Activated naive CD4-positive, alpha-beta T cell treated with anti-CD3 and anti-CD28 coated beads for 36 hours (primary cell): Measurements from ENCODE around the gene MYO3A. TPM values are rescaled to one million over a fixed set of nuclear protein-coding genes. Genes with fewer than 3 reads are reported as not detected.
"Not testable (repeated sequence)": the region's sequence is repeated elsewhere in the genome, so short reads cannot be mapped to it uniquely, and the experiment has no call there.

Source experiments
- CTCF ChIA-PET: fragments of 350-600 bp; sonication (Branson Sonifier 250); formaldehyde crosslinking; loops from one replicate; lab custom pipeline; 2021; ENCODE audit warnings: antibody characterized with exemption; lab: Charles Lee
- DNase-seq: peaks from one replicate; pipeline ENCODE4 v3.0.0-alpha.2; 2020
- H3K27ac Mint-ChIP-seq: one replicate; pipeline ENCODE4 v1.8.0; 2021; ENCODE audit warnings: mild to moderate bottlenecking, mixed read lengths
- H3K27me3 Mint-ChIP-seq: one replicate; pipeline ENCODE4 v1.8.0; 2021; ENCODE audit warnings: low read depth, mixed read lengths
- H3K36me3 Mint-ChIP-seq: one replicate; pipeline ENCODE4 v1.8.0; 2021; ENCODE audit warnings: low read depth, mixed read lengths
- H3K4me1 Mint-ChIP-seq: one replicate; pipeline ENCODE4 v1.8.0; 2021; ENCODE audit warnings: low read depth, mixed read lengths
- H3K4me3 Mint-ChIP-seq: one replicate; pipeline ENCODE4 v1.8.0; 2021; ENCODE audit warnings: mild to moderate bottlenecking, moderate library complexity, mixed read lengths
- H3K9me3 Mint-ChIP-seq: one replicate; pipeline ENCODE4 v1.8.0; 2021; ENCODE audit warnings: mixed read lengths
- intact Hi-C: fragments of 100-400 bp; cut with micrococcal nuclease; formaldehyde crosslinking; loops from one replicate; pipeline ENCODE4 v1.15.1; 2023
- total RNA-seq, 2 experiments: library from RNA; stranded (reverse); gene quantifications; one replicate each; pipeline ENCODE4 v1.2.3, GENCODE V29; 2021

MYO3A gene
- total RNA-seq, 2 experiments from 2014 or later, result not detected

- CTCF ChIA-PET, result no interaction called here
- Mint-ChIP-seq H3K9me3 (peaks cover 1% of the 10 kb centered on the region), H3K4me3 (no peak overlapping the region), H3K27me3 (no peaks in the 10 kb centered on the region), H3K27ac (no peak overlapping the region), H3K4me1 (no peaks in the 10 kb centered on the region), H3K36me3 (no peaks in the 10 kb centered on the region)
- intact Hi-C loops, result no loop called here
- DNase-seq, result no peak
Observed at GRCh38 chr10:25989951-25990350, 55.9 kb downstream of the MYO3A start.

- H3K27me3 Mint-ChIP-seq, result peaks cover 8% of the 10 kb centered on the region
- no peaks in the 10 kb centered on the region for H3K9me3 Mint-ChIP-seq
- DNase-seq, result no peak
- no peak overlapping the region for H3K4me3 Mint-ChIP-seq
- CTCF ChIA-PET, result interaction anchor here (0.8 kb wide), 1 partner anchor 123 kb away, joined by 3 read pairs; no protein-coding TSS in a partner anchor
- H3K36me3 Mint-ChIP-seq, result no peaks in the 10 kb centered on the region
- H3K4me1 Mint-ChIP-seq, result no peaks in the 10 kb centered on the region
- no peak overlapping the region for H3K27ac Mint-ChIP-seq
- intact Hi-C loops, result no loop called here
Observed at GRCh38 chr10:25999295-25999981, 65.4 kb downstream of the MYO3A start.

GRCh38 chr10:26000971-26001370, 66.9 kb downstream of the MYO3A start:
- CTCF ChIA-PET, result no interaction called here
- Mint-ChIP-seq H3K9me3 (no peaks in the 10 kb centered on the region), H3K36me3 (no peaks in the 10 kb centered on the region), H3K4me3 (no peak overlapping the region), H3K27ac (no peak overlapping the region), H3K4me1 (no peaks in the 10 kb centered on the region), H3K27me3 (peaks cover 8% of the 10 kb centered on the region)
- no peak for DNase-seq
- intact Hi-C loops, result no loop called here

- not testable (repeated sequence) for H3K27ac Mint-ChIP-seq, DNase-seq, H3K36me3 Mint-ChIP-seq
Observed at GRCh38 chr10:26002466-26002865, 68.4 kb downstream of the MYO3A start.

GRCh38 chr10:26015092-26015491, 81.1 kb downstream of the MYO3A start:
- no peak overlapping the region for H3K27ac Mint-ChIP-seq
- H3K27me3 Mint-ChIP-seq, result peaks cover 2% of the 10 kb centered on the region
- intact Hi-C loops, result no loop called here
- H3K4me1 Mint-ChIP-seq, result no peaks in the 10 kb centered on the region
- H3K36me3 Mint-ChIP-seq, result no peaks in the 10 kb centered on the region
- H3K9me3 Mint-ChIP-seq, result peaks cover 6% of the 10 kb centered on the region
- H3K4me3 Mint-ChIP-seq, result no peak overlapping the region
- CTCF ChIA-PET, result no interaction called here
- DNase-seq, result no peak

More at GRCh38 chr10:26002466-26002865, 68.4 kb downstream of the MYO3A start:
- H3K4me1 Mint-ChIP-seq, CTCF ChIA-PET, H3K4me3 Mint-ChIP-seq, intact Hi-C loops, H3K27me3 Mint-ChIP-seq, H3K9me3 Mint-ChIP-seq: not testable (repeated sequence)

GRCh38 chr10:26022831-26023230, 88.8 kb downstream of the MYO3A start:
- H3K27ac Mint-ChIP-seq, result no peak overlapping the region
- no peak overlapping the region for H3K4me3 Mint-ChIP-seq
- intact Hi-C loops, result no loop called here
- peaks cover 3% of the 10 kb centered on the region for H3K27me3 Mint-ChIP-seq
- no peaks in the 10 kb centered on the region for H3K36me3 Mint-ChIP-seq
- no peaks in the 10 kb centered on the region for H3K4me1 Mint-ChIP-seq
- DNase-seq, result no peak
- no peaks in the 10 kb centered on the region for H3K9me3 Mint-ChIP-seq
- CTCF ChIA-PET, result no interaction called here

GRCh38 chr10:26024303-26024702, 90.3 kb downstream of the MYO3A start:
- H3K27me3 Mint-ChIP-seq, result peaks cover 4% of the 10 kb centered on the region
- intact Hi-C loops, result no loop called here
- H3K4me3 Mint-ChIP-seq, result no peak overlapping the region
- no peak for DNase-seq
- no peak overlapping the region for H3K27ac Mint-ChIP-seq
- CTCF ChIA-PET, result interaction anchor here (0.6 kb wide), 1 partner anchor 322 kb away, joined by 4 read pairs; no protein-coding TSS in a partner anchor
- H3K9me3 Mint-ChIP-seq, result no peaks in the 10 kb centered on the region
- H3K4me1 Mint-ChIP-seq, result no peaks in the 10 kb centered on the region
- no peaks in the 10 kb centered on the region for H3K36me3 Mint-ChIP-seq

- intact Hi-C loops, result no loop called here
- no peak overlapping the region for H3K4me3 Mint-ChIP-seq
- no peak for DNase-seq
- H3K27me3 Mint-ChIP-seq, result peaks cover 5% of the 10 kb centered on the region
- H3K36me3 Mint-ChIP-seq, result no peaks in the 10 kb centered on the region
- no peak overlapping the region for H3K27ac Mint-ChIP-seq
- no peaks in the 10 kb centered on the region for H3K4me1 Mint-ChIP-seq
- CTCF ChIA-PET, result interaction anchor here (0.6 to 0.9 kb wide), 2 partner anchors 150 to 196 kb away, joined by 3 to 4 read pairs; no protein-coding TSS in a partner anchor
- no peaks in the 10 kb centered on the region for H3K9me3 Mint-ChIP-seq
Observed at GRCh38 chr10:26025523-26025922, 91.5 kb downstream of the MYO3A start.

- CTCF ChIA-PET, result no interaction called here
- no peaks in the 10 kb centered on the region for H3K9me3 Mint-ChIP-seq
Observed at GRCh38 chr10:26029858-26030257, 95.8 kb downstream of the MYO3A start.

GRCh38 chr10:26031300-26031699, 97.3 kb downstream of the MYO3A start:
- Mint-ChIP-seq H3K9me3 (no peaks in the 10 kb centered on the region), H3K4me1 (no peaks in the 10 kb centered on the region), H3K27ac (no peak overlapping the region), H3K4me3 (no peak overlapping the region), H3K27me3 (peaks cover 5% of the 10 kb centered on the region), H3K36me3 (no peaks in the 10 kb centered on the region)
- CTCF ChIA-PET, result no interaction called here
- DNase-seq, result no peak
- intact Hi-C loops, result no loop called here

More at GRCh38 chr10:26029858-26030257, 95.8 kb downstream of the MYO3A start:
- Mint-ChIP-seq H3K27ac (no peak overlapping the region), H3K27me3 (peaks cover 8% of the 10 kb centered on the region), H3K4me1 (no peaks in the 10 kb centered on the region), H3K36me3 (no peaks in the 10 kb centered on the region), H3K4me3 (no peak overlapping the region)
- intact Hi-C loops, result no loop called here
- DNase-seq, result no peak

GRCh38 chr10:26043469-26043868, 109.4 kb downstream of the MYO3A start:
- CTCF ChIA-PET, result no interaction called here
- no peaks in the 10 kb centered on the region for H3K27me3 Mint-ChIP-seq
- intact Hi-C loops, result no loop called here
- H3K9me3 Mint-ChIP-seq, result peaks cover 11% of the 10 kb centered on the region
- no peak overlapping the region for H3K27ac Mint-ChIP-seq
- no peak for DNase-seq
- H3K4me1 Mint-ChIP-seq, result no peaks in the 10 kb centered on the region
- no peak overlapping the region for H3K4me3 Mint-ChIP-seq
- H3K36me3 Mint-ChIP-seq, result no peaks in the 10 kb centered on the region

- Mint-ChIP-seq H3K4me1 (no peaks in the 10 kb centered on the region), H3K27ac (no peak overlapping the region), H3K9me3 (peaks cover 8% of the 10 kb centered on the region), H3K4me3 (no peak overlapping the region), H3K27me3 (peaks cover 4% of the 10 kb centered on the region), H3K36me3 (no peaks in the 10 kb centered on the region)
- CTCF ChIA-PET, result no interaction called here
- DNase-seq, result no peak
- intact Hi-C loops, result no loop called here
Observed at GRCh38 chr10:26044141-26044749, 110.2 kb downstream of the MYO3A start.
